Choroid plexus epithelial cell (primary cell): ENCODE data around the gene TMEM37.

Experiments used
- DNase-seq: peaks from one replicate; pipeline ENCODE4 v3.0.0-alpha.2; 2010; ENCODE audit warnings: low read depth
- H3K4me3 ChIP-seq: 2 replicates; pipeline ENCODE4 v1.5.1; 2011; ENCODE audit warnings: low read depth, mild to moderate bottlenecking, control low read depth, low read length, moderate library complexity
- CTCF ChIP-seq: conservative IDR thresholded peaks from 2 replicates; pipeline ENCODE4 v1.5.1; 2011; ENCODE audit warnings: low read depth, mild to moderate bottlenecking, control low read depth, inconsistent platforms, low read length, moderate library complexity

The TMEM37 gene

DNA sequence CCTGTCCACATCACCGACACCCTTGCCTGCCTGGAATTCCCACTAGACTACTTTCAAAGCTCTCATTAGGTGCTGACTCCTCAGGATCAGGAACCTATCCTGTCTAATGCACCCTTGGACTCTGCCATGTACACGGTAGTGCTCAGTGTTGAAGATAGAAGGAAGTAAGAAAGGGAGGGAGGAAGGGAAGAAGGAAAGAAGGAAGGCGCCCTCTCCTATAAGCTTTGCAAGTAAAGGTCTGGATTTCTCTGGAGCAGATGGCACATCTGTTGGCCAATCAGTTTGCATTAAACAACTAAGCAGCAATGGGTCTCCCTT is 47.3 kb downstream of the TMEM37 start:
- H3K4me3 ChIP-seq: no peak overlapping the region
- TF ChIP-seq CTCF: no peak
- no peak for DNase-seq

DNA sequence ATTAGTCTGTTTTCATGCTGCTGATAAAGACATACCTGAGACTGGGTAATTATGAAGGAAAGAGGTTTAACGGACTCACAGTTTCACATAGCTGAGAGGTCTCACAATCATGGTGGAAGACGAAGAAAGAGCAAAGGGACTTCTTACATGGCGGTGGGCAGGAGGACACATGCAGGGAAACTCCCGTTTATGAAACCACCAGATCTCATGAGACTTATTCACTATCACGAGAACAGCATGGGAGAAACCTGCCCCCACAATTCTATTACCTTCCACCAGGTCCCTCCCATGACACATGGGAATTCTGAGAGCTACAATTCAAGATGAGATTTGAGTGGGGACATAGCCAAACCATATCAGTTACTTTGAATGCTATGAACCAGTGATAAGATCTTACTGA is 48.5 kb downstream of the TMEM37 start:
- H3K4me3 ChIP-seq: no peak overlapping the region
- DNase-seq: no peak
- TF ChIP-seq CTCF: no peak

DNA sequence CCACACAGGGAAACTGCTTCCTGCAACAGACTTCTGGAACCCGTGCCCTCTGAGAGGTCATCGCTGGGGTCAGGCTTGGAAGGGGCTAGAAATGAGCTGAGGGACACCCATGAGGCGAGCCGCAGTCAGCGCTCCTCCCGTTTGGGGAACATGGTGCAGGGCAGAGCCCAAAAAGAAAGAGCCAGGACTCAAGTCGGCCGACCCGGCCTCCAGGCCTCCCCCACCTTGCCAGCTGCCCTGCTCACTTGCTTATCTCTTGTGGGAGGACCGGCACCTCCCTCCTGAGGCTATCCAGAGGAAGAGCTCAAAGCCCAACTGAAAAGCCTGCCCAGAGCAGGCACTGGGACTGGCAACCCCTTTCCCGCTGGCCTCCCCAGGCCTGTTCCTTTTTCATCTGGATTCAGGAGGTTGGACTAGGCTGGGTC is 49.1 kb downstream of the TMEM37 start:
- no peak overlapping the region for H3K4me3 ChIP-seq
- TF ChIP-seq CTCF: no peak
- DNase-seq: no peak

DNA sequence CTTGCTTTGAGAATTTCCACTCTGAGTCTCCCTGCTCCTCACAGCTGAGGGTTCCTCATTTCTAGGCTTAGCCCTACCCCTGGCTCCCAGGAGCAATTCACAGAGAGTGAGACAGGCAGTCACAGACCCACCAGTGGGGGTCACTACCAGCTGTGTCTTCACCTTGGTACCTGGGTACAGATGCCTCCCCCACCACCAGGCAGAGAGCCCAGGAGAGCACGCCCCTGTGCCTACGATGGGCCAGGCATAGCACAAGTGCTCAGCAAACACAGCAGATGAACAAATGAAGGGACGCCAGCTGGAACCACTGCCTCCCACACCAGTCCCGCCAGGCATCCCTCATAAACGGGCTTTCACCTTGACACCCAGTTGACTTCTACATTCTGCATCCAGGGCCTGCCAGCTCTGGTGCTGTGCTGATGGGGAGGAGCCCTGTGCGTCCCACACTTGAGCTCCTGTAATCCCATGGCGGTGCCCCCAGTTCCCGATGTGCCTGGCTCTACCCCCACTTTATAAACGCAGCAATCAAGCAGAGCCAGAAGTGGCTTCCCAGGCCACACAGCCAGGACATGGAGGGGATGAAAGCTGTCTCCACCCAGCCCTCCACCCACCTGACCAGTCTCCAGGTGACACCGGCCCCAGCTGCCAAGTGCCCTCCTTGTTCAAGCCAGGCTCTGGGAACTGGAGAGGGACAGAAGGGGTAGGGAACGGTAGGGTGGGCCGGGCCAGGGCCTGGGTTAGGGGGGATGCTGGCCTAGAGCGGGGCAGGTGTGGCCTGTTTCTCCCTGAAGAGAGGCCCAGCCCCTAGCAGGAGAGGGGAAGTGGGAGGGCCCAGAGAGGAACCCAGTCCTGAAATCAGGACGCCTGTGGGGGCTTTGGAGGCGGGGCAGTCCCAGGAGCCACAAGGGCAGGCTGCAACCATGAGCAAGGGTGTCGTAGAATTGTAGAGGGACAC is 50.1 kb downstream of the TMEM37 start:
- TF ChIP-seq CTCF: no peak
- H3K4me3 ChIP-seq: no peak overlapping the region
- DNase-seq: no peak

- no peak overlapping the region for H3K4me3 ChIP-seq
- no peak for DNase-seq
- TF ChIP-seq CTCF: no peak
Measured at GRCh38 chr2:119482481-119483394, 51.1 kb downstream of the TMEM37 start.

- no peak for TF ChIP-seq CTCF
- no peak overlapping the region for H3K4me3 ChIP-seq
- no peak for DNase-seq
Measured at GRCh38 chr2:119483395-119483753, 51.7 kb downstream of the TMEM37 start.
